ENCODE measurements around the gene TNS1. TPM values are rescaled to one million over a fixed set of nuclear protein-coding genes. Genes with fewer than 3 reads are reported as not detected.

The TNS1 gene
- total RNA-seq, 1 experiment from 2014 or later, result 6.2 TPM

DNA sequence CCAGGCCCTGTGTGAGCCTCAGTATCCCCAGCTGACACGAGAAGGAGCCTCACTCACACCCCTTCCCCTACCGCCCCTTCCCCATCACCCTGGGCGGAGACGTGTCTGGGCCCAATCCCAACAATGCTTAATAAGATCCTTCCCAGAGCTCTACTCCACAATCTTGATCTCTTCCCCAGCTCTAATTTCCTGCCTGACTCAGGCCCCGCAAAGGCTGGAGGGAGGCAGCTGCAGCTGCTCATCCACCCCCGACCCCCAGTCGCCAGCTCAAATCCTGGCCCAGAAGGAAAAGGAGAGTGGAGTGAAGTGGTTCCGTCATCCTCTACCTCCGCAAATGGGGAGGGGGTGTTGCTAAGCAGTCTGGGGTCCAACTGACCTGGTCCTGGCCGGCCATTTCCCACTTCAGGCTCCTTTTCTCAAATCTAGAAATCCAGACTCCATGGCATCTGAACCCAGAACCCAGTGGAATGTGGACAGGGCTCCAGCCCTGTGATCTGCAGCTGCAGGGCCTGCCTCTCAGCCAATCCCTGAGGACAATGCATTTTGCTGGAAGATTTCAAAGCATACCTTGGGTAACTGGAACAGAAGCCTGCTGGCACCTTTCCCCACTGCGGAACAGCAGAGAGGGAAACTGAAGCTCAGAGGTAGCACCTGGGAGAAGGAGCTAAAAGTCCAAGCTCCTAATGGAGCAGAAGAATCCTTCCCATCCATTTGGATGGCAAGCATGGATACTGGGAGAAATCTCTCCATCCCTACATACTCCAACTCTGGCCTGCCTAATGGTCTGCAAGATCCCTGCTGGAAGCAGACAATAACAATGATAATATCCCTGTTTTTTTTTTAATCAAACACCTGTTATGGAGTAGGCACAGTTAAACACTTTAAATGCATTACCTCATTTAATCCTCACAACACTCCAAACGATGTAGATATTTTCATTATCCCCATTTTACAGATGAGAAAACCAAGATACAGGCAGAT lies 5.6 kb upstream of the TNS1 start:
- H3K4me2 ChIP-seq (ENCODE audit: low read length), result no peak overlapping the region
- CTCF ChIA-PET, result interaction anchor here (1.5 to 5.1 kb wide), 2 partner anchors 15 to 223 kb away, joined by 7 to 26 read pairs; no protein-coding TSS in a partner anchor

More for the DNA sequence above, 5.6 kb upstream of the TNS1 start:
- intact Hi-C loops (cut with micrococcal nuclease), result no loop called here
- Histone ChIP-seq H3K9ac (ENCODE audit: low read length) (no peak overlapping the region), H3K4me3 (replicated peaks in 1 of 2; ENCODE audit: low read depth in 1 of 2, low read length in 2 of 2) (no peak overlapping the region), H2AFZ (ENCODE audit: low read depth, low read length, poor library complexity, severe bottlenecking) (no peak overlapping the region), H3K27me3 (ENCODE audit: insufficient read depth, low read length) (no peaks in the 10 kb centered on the region), H3K9me3 (ENCODE audit: control insufficient read depth in 1 of 2, insufficient read depth in 1 of 2, low read depth in 1 of 2, low read length in 2 of 2) (no peaks in the 10 kb centered on the region), H3K9me2 (ENCODE audit: insufficient read depth) (no peaks in the 10 kb centered on the region), H3K27ac (ENCODE audit: low read depth, low read length) (no peak overlapping the region), H4K20me1 (ENCODE audit: insufficient read depth) (no peaks in the 10 kb centered on the region), H3K36me3 (ENCODE audit: control insufficient read depth in 1 of 2, insufficient read depth in 2 of 2, low read length in 2 of 2) (no peaks in the 10 kb centered on the region), H3K79me2 (ENCODE audit: insufficient read depth, low read length) (no peaks in the 10 kb centered on the region), H3K4me1 (ENCODE audit: control insufficient read depth in 1 of 2, insufficient read depth in 2 of 2, low read length in 2 of 2) (peaks cover 15 to 42% of the 10 kb centered on the region in 2 experiments)
- POLR2A ChIA-PET, result no interaction called here
- BruUV-seq (replicated peaks), result no TSS peak
- DNase-seq (ENCODE audit: low read depth, low spot score) (no peak), ATAC-seq (no peak)
- TF ChIP-seq YY1 (IDR thresholded peaks at IDR 0.05; ENCODE audit: extremely low read depth, insufficient replicate concordance, low read depth, low read length) (no peak), ZFX (IDR thresholded peaks at IDR 0.05) (no peak), FOSL1 (IDR thresholded peaks at IDR 0.05; ENCODE audit: low read depth) (no peak), SIN3A (IDR thresholded peaks at IDR 0.05; ENCODE audit: low read depth) (no peak), POLR2AphosphoS5 (IDR thresholded peaks at IDR 0.05; ENCODE audit: low read depth, low read length) (no peak), JUND (IDR thresholded peaks at IDR 0.05) (no peak)
- TF ChIP-seq, protein P1, sequence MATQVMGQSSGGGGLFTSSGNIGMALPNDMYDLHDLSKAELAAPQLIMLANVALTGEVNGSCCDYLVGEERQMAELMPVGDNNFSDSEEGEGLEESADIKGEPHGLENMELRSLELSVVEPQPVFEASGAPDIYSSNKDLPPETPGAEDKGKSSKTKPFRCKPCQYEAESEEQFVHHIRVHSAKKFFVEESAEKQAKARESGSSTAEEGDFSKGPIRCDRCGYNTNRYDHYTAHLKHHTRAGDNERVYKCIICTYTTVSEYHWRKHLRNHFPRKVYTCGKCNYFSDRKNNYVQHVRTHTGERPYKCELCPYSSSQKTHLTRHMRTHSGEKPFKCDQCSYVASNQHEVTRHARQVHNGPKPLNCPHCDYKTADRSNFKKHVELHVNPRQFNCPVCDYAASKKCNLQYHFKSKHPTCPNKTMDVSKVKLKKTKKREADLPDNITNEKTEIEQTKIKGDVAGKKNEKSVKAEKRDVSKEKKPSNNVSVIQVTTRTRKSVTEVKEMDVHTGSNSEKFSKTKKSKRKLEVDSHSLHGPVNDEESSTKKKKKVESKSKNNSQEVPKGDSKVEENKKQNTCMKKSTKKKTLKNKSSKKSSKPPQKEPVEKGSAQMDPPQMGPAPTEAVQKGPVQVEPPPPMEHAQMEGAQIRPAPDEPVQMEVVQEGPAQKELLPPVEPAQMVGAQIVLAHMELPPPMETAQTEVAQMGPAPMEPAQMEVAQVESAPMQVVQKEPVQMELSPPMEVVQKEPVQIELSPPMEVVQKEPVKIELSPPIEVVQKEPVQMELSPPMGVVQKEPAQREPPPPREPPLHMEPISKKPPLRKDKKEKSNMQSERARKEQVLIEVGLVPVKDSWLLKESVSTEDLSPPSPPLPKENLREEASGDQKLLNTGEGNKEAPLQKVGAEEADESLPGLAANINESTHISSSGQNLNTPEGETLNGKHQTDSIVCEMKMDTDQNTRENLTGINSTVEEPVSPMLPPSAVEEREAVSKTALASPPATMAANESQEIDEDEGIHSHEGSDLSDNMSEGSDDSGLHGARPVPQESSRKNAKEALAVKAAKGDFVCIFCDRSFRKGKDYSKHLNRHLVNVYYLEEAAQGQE (IDR thresholded peaks at IDR 0.05; ENCODE audit: low read depth), result no peak
- TF ChIP-seq, protein P2, sequence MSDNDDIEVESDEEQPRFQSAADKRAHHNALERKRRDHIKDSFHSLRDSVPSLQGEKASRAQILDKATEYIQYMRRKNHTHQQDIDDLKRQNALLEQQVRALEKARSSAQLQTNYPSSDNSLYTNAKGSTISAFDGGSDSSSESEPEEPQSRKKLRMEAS (IDR thresholded peaks at IDR 0.05), result no peak
- RAD21 ChIA-PET (ENCODE audit: low non-redundant PET in 1 of 2, low total read pairs in 2 of 2, uncharacterized antibody in 2 of 2, unreplicated experiment in 2 of 2), result no interaction called here

Measured in HCT116 (cell line).